Panc1 (cell line): Measurements from ENCODE around the gene ABCG1. TPM values are rescaled to one million over a fixed set of nuclear protein-coding genes. Genes with fewer than 3 reads are reported as not detected.

Experiments used
- ATAC-seq: fragments of 200-7000 bp; cut with Tn5 transposase; 2 replicates; pipeline ENCODE4 v1.9.1; 2020; ENCODE audit warnings: mild to moderate bottlenecking, moderate library complexity
- BruUV-seq: library from RNA; stranded (reverse); fragments of 400-500 nt; replicated peaks from 2 replicates; lab custom pipeline; 2021; lab: Mats Ljungman, UMichigan
- CTCF ChIA-PET: fragments of 300-600 bp; sonication (Branson Sonifier 250); formaldehyde crosslinking; loops from one replicate; lab custom pipeline; 2022; ENCODE audit warnings: antibody characterized with exemption; lab: Charles Lee
- POLR2A ChIA-PET: fragments of 300-600 bp; sonication (Branson Sonifier 250); formaldehyde crosslinking; loops from one replicate; lab custom pipeline; 2022; ENCODE audit warnings: antibody characterized with exemption; lab: Charles Lee
- DNase-seq: peaks from one replicate; pipeline ENCODE4 v3.0.0-alpha.2; 2010; ENCODE audit warnings: low read depth, low spot score
- H3K27ac ChIP-seq: 2 replicates; pipeline ENCODE4 v1.5.1; 2011; ENCODE audit warnings: mild to moderate bottlenecking, low read length, inconsistent platforms
- H3K27me3 ChIP-seq: fragments of 200-500 bp; sonication (Bioruptor generic); 2 replicates; pipeline ENCODE4 v1.6.0; 2014; ENCODE audit warnings: low read length, inconsistent platforms; ENCODE audit not compliant: control insufficient read depth, insufficient read depth
- H3K36me3 ChIP-seq: fragments of 200-500 bp; sonication (Bioruptor generic); 2 replicates; pipeline ENCODE4 v1.5.1; 2014; ENCODE audit warnings: inconsistent platforms, mild to moderate bottlenecking, low read length, moderate library complexity; ENCODE audit not compliant: control insufficient read depth, insufficient read depth
- H3K4me1 ChIP-seq: 2 replicates; pipeline ENCODE4 v1.5.1; 2011; ENCODE audit warnings: inconsistent platforms, mild to moderate bottlenecking, low read length, moderate library complexity; ENCODE audit not compliant: control insufficient read depth, insufficient read depth
- H3K4me3 ChIP-seq, 2 experiments: 2 replicates each; pipeline ENCODE4 v1.5.1; 2011 to 2012; ENCODE audit warnings: low read depth in 2 of 2, low read length in 2 of 2, mild to moderate bottlenecking in 2 of 2, inconsistent platforms in 1 of 2, moderate library complexity in 1 of 2
- H3K9me3 ChIP-seq: fragments of 200-500 bp; sonication (Bioruptor generic); 2 replicates; pipeline ENCODE4 v1.5.1; 2014; ENCODE audit warnings: low read depth, mild to moderate bottlenecking, inconsistent platforms, low read length, moderate library complexity; ENCODE audit not compliant: control insufficient read depth, insufficient read depth
- POLR2AphosphoS5 ChIP-seq: IDR thresholded peaks from 2 replicates; pipeline ENCODE4 v1.6.1; 2012; ENCODE audit warnings: mild to moderate bottlenecking, low read depth, low read length, moderate library complexity
- SIN3A ChIP-seq: IDR thresholded peaks from 2 replicates; pipeline ENCODE4 v1.6.1; 2012; ENCODE audit warnings: low read depth, mild to moderate bottlenecking, low read length, moderate library complexity, borderline replicate concordance; ENCODE audit not compliant: insufficient read depth
- TCF7L2 ChIP-seq: IDR thresholded peaks from 2 replicates; pipeline ENCODE4 v1.6.1; 2011; ENCODE audit warnings: mild to moderate bottlenecking, low read depth, low read length, inconsistent platforms
- in situ Hi-C: cut with HindIII; loops from 2 replicates; pipeline ENCODE4 v1.10.0; 2016; ENCODE audit warnings: low sequenced_read_pairs, low pct_unique_long_range_greater_than_20kb
- intact Hi-C: fragments of 100-400 bp; cut with micrococcal nuclease; formaldehyde crosslinking; loops from one replicate; pipeline ENCODE4 v1.10.0; 2022; ENCODE audit not compliant: unreplicated experiment
- total RNA-seq: library from RNA; stranded (reverse); gene quantifications from one replicate; pipeline ENCODE4 v1.2.1, GENCODE V29; 2021; ENCODE audit not compliant: unreplicated experiment
- TF ChIP-seq, protein P1 (sequence below), 2 experiments: IDR thresholded peaks; 2 replicates each; pipeline ENCODE4 v1.6.1; 2011 to 2012; ENCODE audit warnings: low read depth in 2 of 2, control low read depth in 1 of 2, low read length in 1 of 2, mild to moderate bottlenecking in 1 of 2, moderate library complexity in 1 of 2; ENCODE audit not compliant: insufficient read depth in 1 of 2
- TF ChIP-seq, protein P2 (sequence below): fragments of 450-650 bp; IDR thresholded peaks from 2 replicates; pipeline ENCODE4 v1.5.1; 2017; ENCODE audit warnings: mild to moderate bottlenecking

ABCG1 gene
- total RNA-seq, 1 experiment from 2014 or later = 0.80 TPM

DNA sequence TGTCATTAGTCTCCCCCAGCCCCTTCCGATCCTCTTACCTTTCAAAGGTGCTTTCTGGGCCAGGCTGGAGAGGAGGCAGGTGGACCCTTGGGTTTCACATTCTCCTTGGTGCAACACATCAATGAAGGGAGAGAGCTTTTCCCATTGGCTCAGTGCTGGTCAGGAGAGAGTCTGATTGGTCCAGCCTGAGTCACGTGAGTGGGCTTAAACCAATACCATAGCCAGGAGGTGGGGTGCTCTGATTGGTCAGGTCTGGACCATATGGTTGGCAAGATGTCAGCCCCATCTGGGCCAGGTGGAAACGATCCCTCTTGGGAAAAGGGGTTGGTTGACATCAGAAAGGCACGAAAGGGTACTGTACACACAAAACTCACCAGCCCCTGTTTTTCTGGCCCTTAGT lies 44.8 kb upstream of the ABCG1 start:
- Histone ChIP-seq H3K27me3 (peaks cover 2% of the 10 kb centered on the region; the same call in 1 of the 2 replicates), H3K4me1 (no peaks in the 10 kb centered on the region), H3K36me3 (no peaks in the 10 kb centered on the region), H3K9me3 (no peaks in the 10 kb centered on the region), H3K27ac (no peak overlapping the region), H3K4me3 (no peak overlapping the region)
- POLR2A ChIA-PET = no interaction called here
- TF ChIP-seq, protein P1, sequence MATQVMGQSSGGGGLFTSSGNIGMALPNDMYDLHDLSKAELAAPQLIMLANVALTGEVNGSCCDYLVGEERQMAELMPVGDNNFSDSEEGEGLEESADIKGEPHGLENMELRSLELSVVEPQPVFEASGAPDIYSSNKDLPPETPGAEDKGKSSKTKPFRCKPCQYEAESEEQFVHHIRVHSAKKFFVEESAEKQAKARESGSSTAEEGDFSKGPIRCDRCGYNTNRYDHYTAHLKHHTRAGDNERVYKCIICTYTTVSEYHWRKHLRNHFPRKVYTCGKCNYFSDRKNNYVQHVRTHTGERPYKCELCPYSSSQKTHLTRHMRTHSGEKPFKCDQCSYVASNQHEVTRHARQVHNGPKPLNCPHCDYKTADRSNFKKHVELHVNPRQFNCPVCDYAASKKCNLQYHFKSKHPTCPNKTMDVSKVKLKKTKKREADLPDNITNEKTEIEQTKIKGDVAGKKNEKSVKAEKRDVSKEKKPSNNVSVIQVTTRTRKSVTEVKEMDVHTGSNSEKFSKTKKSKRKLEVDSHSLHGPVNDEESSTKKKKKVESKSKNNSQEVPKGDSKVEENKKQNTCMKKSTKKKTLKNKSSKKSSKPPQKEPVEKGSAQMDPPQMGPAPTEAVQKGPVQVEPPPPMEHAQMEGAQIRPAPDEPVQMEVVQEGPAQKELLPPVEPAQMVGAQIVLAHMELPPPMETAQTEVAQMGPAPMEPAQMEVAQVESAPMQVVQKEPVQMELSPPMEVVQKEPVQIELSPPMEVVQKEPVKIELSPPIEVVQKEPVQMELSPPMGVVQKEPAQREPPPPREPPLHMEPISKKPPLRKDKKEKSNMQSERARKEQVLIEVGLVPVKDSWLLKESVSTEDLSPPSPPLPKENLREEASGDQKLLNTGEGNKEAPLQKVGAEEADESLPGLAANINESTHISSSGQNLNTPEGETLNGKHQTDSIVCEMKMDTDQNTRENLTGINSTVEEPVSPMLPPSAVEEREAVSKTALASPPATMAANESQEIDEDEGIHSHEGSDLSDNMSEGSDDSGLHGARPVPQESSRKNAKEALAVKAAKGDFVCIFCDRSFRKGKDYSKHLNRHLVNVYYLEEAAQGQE (IDR thresholded peaks at IDR 0.05; ENCODE audit: insufficient read depth in 1 of 2, low read depth in 2 of 2, low read length in 1 of 2) = no peak
- TF ChIP-seq, protein P2, sequence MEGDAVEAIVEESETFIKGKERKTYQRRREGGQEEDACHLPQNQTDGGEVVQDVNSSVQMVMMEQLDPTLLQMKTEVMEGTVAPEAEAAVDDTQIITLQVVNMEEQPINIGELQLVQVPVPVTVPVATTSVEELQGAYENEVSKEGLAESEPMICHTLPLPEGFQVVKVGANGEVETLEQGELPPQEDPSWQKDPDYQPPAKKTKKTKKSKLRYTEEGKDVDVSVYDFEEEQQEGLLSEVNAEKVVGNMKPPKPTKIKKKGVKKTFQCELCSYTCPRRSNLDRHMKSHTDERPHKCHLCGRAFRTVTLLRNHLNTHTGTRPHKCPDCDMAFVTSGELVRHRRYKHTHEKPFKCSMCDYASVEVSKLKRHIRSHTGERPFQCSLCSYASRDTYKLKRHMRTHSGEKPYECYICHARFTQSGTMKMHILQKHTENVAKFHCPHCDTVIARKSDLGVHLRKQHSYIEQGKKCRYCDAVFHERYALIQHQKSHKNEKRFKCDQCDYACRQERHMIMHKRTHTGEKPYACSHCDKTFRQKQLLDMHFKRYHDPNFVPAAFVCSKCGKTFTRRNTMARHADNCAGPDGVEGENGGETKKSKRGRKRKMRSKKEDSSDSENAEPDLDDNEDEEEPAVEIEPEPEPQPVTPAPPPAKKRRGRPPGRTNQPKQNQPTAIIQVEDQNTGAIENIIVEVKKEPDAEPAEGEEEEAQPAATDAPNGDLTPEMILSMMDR = no peak
- ATAC-seq (no peak), DNase-seq (no peak)
- CTCF ChIA-PET = interaction anchor here (0.6 kb wide), 1 partner anchor 85 kb away, joined by 6 read pairs; no protein-coding TSS in a partner anchor
- no TSS peak for BruUV-seq
- intact Hi-C loops = no loop called here
- in situ Hi-C loops = no loop called here

DNA sequence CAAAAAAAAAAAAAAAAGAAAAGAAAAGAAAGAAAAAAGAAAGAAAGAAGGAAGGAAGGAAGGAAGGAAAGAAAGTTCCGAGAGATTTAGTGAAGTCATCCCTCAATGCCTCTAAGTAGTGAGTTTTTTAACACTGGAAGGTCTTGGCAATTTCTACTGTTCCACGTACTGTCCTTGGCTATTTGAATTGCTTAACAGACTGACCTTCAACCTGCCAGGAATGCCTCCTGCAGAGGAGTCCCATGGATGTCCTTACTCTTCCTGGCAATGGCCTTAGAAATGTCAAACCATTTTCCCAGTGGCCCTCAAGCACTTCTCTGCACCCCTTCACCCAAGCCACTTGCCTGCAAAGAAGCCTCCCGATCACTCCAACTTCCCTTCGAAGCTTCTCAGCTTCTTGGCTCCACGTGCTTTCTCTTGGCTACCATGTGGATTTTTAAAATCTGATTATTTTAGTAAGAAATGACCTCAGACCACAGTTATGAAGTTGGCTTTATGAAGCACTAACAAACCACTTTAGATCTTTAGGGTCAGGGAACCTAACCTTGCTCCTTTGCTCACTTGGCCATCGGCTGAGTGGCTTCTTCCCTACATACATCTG lies 43.7 kb upstream of the ABCG1 start:
- intact Hi-C loops = no loop called here
- DNase-seq (no peak), ATAC-seq (no peak)
- in situ Hi-C loops = no loop called here
- ChIA-PET POLR2A (no interaction called here), CTCF (interaction anchor here (0.6 kb wide), 1 partner anchor 87 kb away, joined by 6 read pairs; no protein-coding TSS in a partner anchor)
- no peak overlapping the region for H3K27ac ChIP-seq
- BruUV-seq = no TSS peak
- no peak overlapping the region for H3K4me3 ChIP-seq
- TF ChIP-seq POLR2AphosphoS5 (no peak), TCF7L2 (no peak), SIN3A (no peak)
- TF ChIP-seq, protein P2 = no peak
- TF ChIP-seq, protein P1 (IDR thresholded peaks at IDR 0.05; ENCODE audit: insufficient read depth in 1 of 2, low read depth in 2 of 2, low read length in 1 of 2) = no peak
- H3K27me3 ChIP-seq = peaks cover 2% of the 10 kb centered on the region; the same call in 1 of the 2 replicates
- H3K9me3 ChIP-seq = no peaks in the 10 kb centered on the region
- no peaks in the 10 kb centered on the region for H3K36me3 ChIP-seq
- H3K4me1 ChIP-seq = no peaks in the 10 kb centered on the region
